ENCODE data around the gene ZNF346. TPM values are rescaled to one million over a fixed set of nuclear protein-coding genes. Genes with fewer than 3 reads are reported as not detected.

Gene ZNF346
- total and polyA plus RNA-seq, 2 of the 13 experiments (the other 11 are each of a cell fraction or from before 2014, with no cell fraction given): 8.6 to 19.4 TPM

DNA sequence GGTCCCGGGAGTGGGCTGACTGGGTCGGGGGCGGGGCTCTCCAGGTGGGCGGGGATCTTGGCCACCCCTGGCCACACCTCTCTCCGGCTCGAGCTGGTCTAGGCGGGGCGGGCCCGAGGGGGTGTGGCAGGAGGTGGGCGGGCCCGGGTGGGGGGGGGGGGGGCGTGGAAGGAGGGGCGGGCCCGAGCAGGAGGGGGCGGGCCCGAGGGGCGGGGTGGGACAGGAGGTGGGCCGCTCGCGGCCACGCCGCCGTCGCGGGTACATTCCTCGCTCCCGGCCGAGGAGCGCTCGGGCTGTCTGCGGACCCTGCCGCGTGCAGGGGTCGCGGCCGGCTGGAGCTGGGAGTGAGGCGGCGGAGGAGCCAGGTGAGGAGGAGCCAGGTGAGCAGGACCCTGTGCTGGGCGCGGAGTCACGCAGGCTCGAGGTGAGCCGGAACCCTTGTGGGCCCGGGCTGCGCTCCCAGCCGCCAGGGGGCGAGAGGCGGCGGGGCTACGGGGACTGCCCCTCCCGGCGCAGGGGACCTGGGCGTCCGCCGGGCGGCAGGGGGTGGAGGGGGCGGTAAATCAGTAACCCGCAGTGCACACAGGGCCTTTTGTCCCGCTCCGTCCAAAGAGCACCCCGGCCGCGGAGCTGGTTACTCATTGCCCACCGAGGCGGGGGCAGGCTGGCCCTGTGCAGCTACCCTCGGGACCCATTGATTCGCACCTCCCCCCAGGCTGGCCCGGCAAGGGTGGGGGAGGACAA, 64.3 kb downstream of the ZNF346 start, which contains the start of gene FGFR4 (continued):
- TF ChIP-seq RFXAP (CRISPR knock-in tag; IDR thresholded peaks at IDR 0.05; ENCODE audit: borderline replicate concordance) (peak; percentile 91), FOXK2 (IDR thresholded peaks at IDR 0.05) (no peak), IKZF1 (IDR thresholded peaks at IDR 0.05) (no peak), ZNF326 (CRISPR knock-in tag; IDR thresholded peaks at IDR 0.05; ENCODE audit: borderline replicate concordance) (no peak), ELF4 (CRISPR knock-in tag; IDR thresholded peaks at IDR 0.05; ENCODE audit: borderline replicate concordance) (no peak), ZNF17 (CRISPR knock-in tag; IDR thresholded peaks at IDR 0.05) (no peak), ZSCAN30 (CRISPR knock-in tag; IDR thresholded peaks at IDR 0.05) (no peak), MIER3 (CRISPR knock-in tag; IDR thresholded peaks at IDR 0.05; ENCODE audit: borderline replicate concordance) (peak; percentile 44; the same call in 1 of the 2 replicates)
- TF ChIP-seq, protein P1, sequence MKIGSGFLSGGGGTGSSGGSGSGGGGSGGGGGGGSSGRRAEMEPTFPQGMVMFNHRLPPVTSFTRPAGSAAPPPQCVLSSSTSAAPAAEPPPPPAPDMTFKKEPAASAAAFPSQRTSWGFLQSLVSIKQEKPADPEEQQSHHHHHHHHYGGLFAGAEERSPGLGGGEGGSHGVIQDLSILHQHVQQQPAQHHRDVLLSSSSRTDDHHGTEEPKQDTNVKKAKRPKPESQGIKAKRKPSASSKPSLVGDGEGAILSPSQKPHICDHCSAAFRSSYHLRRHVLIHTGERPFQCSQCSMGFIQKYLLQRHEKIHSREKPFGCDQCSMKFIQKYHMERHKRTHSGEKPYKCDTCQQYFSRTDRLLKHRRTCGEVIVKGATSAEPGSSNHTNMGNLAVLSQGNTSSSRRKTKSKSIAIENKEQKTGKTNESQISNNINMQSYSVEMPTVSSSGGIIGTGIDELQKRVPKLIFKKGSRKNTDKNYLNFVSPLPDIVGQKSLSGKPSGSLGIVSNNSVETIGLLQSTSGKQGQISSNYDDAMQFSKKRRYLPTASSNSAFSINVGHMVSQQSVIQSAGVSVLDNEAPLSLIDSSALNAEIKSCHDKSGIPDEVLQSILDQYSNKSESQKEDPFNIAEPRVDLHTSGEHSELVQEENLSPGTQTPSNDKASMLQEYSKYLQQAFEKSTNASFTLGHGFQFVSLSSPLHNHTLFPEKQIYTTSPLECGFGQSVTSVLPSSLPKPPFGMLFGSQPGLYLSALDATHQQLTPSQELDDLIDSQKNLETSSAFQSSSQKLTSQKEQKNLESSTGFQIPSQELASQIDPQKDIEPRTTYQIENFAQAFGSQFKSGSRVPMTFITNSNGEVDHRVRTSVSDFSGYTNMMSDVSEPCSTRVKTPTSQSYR (CRISPR knock-in tag; IDR thresholded peaks at IDR 0.05; ENCODE audit: borderline replicate concordance): peak; percentile 100
- TF ChIP-seq, protein P2, sequence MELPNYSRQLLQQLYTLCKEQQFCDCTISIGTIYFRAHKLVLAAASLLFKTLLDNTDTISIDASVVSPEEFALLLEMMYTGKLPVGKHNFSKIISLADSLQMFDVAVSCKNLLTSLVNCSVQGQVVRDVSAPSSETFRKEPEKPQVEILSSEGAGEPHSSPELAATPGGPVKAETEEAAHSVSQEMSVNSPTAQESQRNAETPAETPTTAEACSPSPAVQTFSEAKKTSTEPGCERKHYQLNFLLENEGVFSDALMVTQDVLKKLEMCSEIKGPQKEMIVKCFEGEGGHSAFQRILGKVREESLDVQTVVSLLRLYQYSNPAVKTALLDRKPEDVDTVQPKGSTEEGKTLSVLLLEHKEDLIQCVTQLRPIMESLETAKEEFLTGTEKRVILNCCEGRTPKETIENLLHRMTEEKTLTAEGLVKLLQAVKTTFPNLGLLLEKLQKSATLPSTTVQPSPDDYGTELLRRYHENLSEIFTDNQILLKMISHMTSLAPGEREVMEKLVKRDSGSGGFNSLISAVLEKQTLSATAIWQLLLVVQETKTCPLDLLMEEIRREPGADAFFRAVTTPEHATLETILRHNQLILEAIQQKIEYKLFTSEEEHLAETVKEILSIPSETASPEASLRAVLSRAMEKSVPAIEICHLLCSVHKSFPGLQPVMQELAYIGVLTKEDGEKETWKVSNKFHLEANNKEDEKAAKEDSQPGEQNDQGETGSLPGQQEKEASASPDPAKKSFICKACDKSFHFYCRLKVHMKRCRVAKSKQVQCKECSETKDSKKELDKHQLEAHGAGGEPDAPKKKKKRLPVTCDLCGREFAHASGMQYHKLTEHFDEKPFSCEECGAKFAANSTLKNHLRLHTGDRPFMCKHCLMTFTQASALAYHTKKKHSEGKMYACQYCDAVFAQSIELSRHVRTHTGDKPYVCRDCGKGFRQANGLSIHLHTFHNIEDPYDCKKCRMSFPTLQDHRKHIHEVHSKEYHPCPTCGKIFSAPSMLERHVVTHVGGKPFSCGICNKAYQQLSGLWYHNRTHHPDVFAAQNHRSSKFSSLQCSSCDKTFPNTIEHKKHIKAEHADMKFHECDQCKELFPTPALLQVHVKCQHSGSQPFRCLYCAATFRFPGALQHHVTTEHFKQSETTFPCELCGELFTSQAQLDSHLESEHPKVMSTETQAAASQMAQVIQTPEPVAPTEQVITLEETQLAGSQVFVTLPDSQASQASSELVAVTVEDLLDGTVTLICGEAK (IDR thresholded peaks at IDR 0.05): no peak
- TF ChIP-seq, protein P2 (CRISPR knock-in tag; IDR thresholded peaks at IDR 0.05): peak; percentile 65; the same call in 1 of the 2 replicates
- TF ChIP-seq, protein P3, sequence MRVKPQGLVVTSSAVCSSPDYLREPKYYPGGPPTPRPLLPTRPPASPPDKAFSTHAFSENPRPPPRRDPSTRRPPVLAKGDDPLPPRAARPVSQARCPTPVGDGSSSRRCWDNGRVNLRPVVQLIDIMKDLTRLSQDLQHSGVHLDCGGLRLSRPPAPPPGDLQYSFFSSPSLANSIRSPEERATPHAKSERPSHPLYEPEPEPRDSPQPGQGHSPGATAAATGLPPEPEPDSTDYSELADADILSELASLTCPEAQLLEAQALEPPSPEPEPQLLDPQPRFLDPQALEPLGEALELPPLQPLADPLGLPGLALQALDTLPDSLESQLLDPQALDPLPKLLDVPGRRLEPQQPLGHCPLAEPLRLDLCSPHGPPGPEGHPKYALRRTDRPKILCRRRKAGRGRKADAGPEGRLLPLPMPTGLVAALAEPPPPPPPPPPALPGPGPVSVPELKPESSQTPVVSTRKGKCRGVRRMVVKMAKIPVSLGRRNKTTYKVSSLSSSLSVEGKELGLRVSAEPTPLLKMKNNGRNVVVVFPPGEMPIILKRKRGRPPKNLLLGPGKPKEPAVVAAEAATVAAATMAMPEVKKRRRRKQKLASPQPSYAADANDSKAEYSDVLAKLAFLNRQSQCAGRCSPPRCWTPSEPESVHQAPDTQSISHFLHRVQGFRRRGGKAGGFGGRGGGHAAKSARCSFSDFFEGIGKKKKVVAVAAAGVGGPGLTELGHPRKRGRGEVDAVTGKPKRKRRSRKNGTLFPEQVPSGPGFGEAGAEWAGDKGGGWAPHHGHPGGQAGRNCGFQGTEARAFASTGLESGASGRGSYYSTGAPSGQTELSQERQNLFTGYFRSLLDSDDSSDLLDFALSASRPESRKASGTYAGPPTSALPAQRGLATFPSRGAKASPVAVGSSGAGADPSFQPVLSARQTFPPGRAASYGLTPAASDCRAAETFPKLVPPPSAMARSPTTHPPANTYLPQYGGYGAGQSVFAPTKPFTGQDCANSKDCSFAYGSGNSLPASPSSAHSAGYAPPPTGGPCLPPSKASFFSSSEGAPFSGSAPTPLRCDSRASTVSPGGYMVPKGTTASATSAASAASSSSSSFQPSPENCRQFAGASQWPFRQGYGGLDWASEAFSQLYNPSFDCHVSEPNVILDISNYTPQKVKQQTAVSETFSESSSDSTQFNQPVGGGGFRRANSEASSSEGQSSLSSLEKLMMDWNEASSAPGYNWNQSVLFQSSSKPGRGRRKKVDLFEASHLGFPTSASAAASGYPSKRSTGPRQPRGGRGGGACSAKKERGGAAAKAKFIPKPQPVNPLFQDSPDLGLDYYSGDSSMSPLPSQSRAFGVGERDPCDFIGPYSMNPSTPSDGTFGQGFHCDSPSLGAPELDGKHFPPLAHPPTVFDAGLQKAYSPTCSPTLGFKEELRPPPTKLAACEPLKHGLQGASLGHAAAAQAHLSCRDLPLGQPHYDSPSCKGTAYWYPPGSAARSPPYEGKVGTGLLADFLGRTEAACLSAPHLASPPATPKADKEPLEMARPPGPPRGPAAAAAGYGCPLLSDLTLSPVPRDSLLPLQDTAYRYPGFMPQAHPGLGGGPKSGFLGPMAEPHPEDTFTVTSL (CRISPR knock-in tag; IDR thresholded peaks at IDR 0.05; ENCODE audit: borderline replicate concordance): peak; percentile 57; the same call in 1 of the 2 replicates
